ENCODE results near the gene CCL3.

Gene CCL3

DNA sequence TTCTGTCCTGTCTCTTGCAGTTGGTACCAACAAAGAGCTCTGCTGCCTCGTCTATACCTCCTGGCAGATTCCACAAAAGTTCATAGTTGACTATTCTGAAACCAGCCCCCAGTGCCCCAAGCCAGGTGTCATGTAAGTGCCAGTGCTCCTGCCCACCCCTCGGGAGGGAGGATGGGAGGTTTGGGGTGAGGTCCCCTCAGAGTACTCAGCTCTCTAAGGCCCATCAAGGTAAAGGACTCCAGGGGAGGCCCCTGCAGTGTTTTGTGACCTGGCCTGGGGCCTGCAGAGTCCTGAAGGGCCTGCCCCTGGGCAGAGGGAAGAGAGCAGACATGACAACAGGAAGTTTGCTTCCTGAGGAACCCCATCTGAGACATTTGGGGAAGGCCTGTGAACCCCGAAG, 19.5 kb downstream of the CCL3 start:
- DNase-seq (ENCODE audit: extremely low read depth, low read depth): no peak
- TF ChIP-seq, protein P1, sequence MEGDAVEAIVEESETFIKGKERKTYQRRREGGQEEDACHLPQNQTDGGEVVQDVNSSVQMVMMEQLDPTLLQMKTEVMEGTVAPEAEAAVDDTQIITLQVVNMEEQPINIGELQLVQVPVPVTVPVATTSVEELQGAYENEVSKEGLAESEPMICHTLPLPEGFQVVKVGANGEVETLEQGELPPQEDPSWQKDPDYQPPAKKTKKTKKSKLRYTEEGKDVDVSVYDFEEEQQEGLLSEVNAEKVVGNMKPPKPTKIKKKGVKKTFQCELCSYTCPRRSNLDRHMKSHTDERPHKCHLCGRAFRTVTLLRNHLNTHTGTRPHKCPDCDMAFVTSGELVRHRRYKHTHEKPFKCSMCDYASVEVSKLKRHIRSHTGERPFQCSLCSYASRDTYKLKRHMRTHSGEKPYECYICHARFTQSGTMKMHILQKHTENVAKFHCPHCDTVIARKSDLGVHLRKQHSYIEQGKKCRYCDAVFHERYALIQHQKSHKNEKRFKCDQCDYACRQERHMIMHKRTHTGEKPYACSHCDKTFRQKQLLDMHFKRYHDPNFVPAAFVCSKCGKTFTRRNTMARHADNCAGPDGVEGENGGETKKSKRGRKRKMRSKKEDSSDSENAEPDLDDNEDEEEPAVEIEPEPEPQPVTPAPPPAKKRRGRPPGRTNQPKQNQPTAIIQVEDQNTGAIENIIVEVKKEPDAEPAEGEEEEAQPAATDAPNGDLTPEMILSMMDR (IDR thresholded peaks at IDR 0.05; ENCODE audit: low read depth, low read length): no peak

DNA sequence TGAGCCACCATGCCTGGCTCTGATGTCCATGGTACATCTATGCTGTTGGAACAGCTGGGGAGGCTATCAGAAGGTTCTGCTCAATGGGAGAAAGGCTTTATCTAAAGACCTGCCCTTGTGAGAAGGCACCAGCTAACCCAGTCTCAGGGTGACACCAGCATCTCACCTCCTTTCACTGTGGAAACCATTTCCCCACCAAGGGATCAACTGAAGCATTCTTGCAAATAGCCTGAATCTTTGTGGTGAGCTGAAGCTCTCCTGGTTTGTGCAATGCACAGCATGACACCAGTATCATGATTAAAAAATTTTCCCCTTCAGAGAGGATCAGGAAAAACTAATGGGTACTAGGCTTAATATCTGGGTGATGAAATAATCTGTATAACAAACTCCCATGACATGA, 20.8 kb downstream of the CCL3 start:
- no peak for DNase-seq (ENCODE audit: extremely low read depth, low read depth)

DNA sequence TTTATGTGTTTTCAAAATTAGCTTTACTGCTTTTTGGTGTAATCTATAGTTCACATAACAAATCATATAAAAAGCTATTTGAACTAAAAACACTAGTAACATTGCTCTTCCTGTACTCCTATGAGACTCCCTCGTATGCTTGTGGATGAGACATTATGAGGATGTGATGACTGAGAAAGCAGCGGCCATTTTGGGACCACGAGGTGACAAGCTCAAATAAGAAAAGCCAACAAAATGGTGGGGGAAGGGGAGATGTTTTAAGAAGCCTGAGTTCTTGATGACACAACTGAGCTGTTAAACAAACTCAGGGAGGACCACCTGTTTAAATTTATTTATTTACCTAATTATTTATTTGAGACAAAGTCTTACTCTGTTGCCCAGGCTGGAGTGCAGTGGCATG, 21.4 kb downstream of the CCL3 start:
- no peak for DNase-seq (ENCODE audit: extremely low read depth, low read depth)

More for the DNA sequence above, 20.8 kb downstream of the CCL3 start:
- TF ChIP-seq, protein P1 (IDR thresholded peaks at IDR 0.05; ENCODE audit: low read depth, low read length): no peak

DNA sequence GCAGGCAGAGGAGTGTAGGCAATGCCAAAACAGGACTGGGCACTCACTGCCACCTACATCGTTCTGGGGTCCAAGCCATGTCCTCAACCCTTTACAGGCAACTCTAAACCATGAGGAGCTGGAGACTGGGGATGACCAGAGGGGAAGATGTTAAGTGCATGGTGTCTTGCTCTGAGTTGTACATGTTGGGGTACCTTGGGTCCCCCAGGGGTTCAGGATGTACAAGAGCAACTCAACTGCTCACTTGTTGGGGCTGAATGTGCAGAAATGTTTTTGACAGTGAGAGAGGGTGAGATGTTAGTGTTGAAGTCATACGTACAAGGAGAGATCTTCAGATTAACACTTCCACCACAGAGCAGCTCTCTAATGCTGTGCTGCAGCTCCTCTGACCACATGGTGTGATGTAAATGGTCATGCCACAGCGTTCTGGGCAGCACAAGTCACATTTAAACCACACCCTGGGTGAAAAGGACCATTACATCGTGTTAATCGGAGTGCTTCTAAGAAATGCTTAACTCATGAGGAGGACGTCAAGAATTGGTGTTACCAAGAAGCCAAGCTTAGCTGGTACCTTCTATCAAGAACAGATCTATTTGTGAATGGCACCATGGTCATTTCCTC, 23.5 kb downstream of the CCL3 start:
- TF ChIP-seq, protein P1 (IDR thresholded peaks at IDR 0.05; ENCODE audit: low read depth, low read length): no peak
- no peak for DNase-seq (ENCODE audit: extremely low read depth, low read depth)

More for the DNA sequence above, 21.4 kb downstream of the CCL3 start:
- TF ChIP-seq, protein P1 (IDR thresholded peaks at IDR 0.05; ENCODE audit: low read depth, low read length): no peak

DNA sequence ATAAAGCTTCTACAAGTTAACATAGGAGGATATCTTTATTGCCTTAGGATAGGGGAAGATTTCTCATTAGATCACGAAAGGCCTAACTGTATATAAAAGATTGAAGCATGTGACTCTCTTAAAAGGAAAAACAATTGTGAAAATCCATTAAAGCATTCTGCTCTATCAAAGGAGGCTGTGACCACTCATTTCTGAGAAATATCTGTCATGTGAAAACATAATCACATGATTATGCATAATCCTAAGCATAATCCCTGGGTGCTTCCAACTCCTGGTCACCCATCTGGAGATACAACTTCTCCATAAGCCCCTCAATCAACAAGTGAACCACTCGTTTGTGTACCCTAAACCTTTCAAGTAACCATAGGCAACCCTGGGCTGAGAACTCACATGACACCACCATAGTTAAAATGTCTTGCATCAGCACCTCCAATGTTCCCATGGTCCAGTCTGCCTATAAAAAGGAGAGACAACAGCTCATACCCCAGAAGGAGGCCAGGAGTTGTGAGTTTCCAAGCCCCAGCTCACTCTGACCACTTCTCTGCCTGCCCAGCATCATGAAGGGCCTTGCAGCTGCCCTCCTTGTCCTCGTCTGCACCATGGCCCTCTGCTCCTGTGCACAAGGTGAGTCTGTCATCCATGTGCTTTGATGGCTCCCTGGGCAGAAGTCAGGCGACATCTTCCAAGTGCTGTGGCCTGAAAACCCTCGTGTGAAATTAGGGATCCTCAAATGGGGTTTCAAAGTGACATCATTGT, 26.0 kb downstream of the CCL3 start, which contains the start of gene CCL18:
Gene CCL18, plus strand, starts transcription at position 487 of the 756 bp plus-strand sequence. Its CDS starts 71 bp downstream, at position 558.
- TF ChIP-seq, protein P1 (IDR thresholded peaks at IDR 0.05; ENCODE audit: low read depth, low read length): no peak
- no peak for DNase-seq (ENCODE audit: extremely low read depth, low read depth)

DNA sequence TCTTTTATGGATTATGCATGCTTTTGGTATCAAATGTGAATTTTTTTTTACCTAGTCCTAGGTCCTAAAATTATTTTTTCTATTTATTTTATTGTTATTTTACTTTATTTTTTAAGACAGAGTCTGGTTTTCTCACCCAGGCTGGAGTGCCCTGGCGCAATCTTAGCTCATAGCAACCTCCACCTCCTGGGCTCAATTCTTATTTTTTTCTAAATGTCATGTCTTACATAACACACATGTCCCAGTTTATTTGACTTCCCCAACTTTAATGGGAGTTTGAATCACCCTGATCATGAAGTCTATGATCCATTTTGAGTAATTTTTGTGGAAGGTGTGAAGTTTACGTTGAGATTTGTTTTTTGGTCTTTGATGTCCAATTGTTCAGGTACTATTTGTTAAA, 29.1 kb downstream of the CCL3 start:
- TF ChIP-seq, protein P1 (IDR thresholded peaks at IDR 0.05; ENCODE audit: low read depth, low read length): no peak
- DNase-seq (ENCODE audit: extremely low read depth, low read depth): no peak

DNA sequence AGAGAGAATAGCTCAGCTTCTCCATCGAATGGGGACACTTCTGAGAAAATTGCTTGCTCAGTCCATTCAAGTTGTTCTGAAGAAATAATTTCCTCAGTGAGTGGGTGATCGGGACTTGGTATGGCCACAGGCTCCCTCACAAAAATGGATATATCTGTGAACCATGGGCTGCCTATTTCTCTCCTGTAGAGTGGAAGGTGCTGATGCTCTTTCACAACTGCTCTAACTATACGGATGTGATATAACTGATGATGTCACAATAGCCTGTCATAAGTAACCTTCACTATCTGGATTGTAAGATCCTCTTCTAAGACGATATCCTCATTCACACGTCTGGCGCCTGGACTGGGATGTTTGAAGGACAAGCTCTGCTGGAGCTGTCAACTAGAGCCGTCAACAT, 30.5 kb downstream of the CCL3 start:
- TF ChIP-seq, protein P1 (IDR thresholded peaks at IDR 0.05; ENCODE audit: low read depth, low read length): no peak
- no peak for DNase-seq (ENCODE audit: extremely low read depth, low read depth)

Data from AG09319 (cell line).